ENCODE measurements around the gene PLET1.

The PLET1 gene

GRCh38 chr11:112235750-112236390 lies 24.8 kb downstream of the PLET1 start:
- FAIRE-seq (peak; percentile 67), DNase-seq (ENCODE audit: insufficient read length) (no peak)

GRCh38 chr11:112231952-112232351 lies 28.7 kb downstream of the PLET1 start:
- no peak for TF ChIP-seq TAF1 (IDR thresholded peaks at IDR 0.05; ENCODE audit: borderline replicate concordance, low read depth, low read length)
- TF ChIP-seq POLR2A (IDR thresholded peaks at IDR 0.05; ENCODE audit: low read depth, low read length), result no peak
- no peak for TF ChIP-seq POLR2AphosphoS5 (IDR thresholded peaks at IDR 0.05; ENCODE audit: low read depth, low read length)
- FAIRE-seq (no peak), DNase-seq (ENCODE audit: insufficient read length) (no peak)

More at GRCh38 chr11:112235750-112236390, 24.8 kb downstream of the PLET1 start:
- TF ChIP-seq POLR2AphosphoS5 (IDR thresholded peaks at IDR 0.05; ENCODE audit: low read depth, low read length) (no peak), POLR2A (IDR thresholded peaks at IDR 0.05; ENCODE audit: low read depth, low read length) (no peak), TAF1 (IDR thresholded peaks at IDR 0.05; ENCODE audit: borderline replicate concordance, low read depth, low read length) (no peak)

GRCh38 chr11:112229746-112230433 lies 30.8 kb downstream of the PLET1 start:
- no peak for DNase-seq (ENCODE audit: insufficient read length)
- no peak for FAIRE-seq
- TF ChIP-seq TAF1 (IDR thresholded peaks at IDR 0.05; ENCODE audit: borderline replicate concordance, low read depth, low read length) (no peak), POLR2A (IDR thresholded peaks at IDR 0.05; ENCODE audit: low read depth, low read length) (no peak), POLR2AphosphoS5 (IDR thresholded peaks at IDR 0.05; ENCODE audit: low read depth, low read length) (no peak)

GRCh38 chr11:112229159-112229558 lies 31.5 kb downstream of the PLET1 start:
- DNase-seq (ENCODE audit: insufficient read length) (no peak), FAIRE-seq (no peak)
- TF ChIP-seq POLR2A (IDR thresholded peaks at IDR 0.05; ENCODE audit: low read depth, low read length) (no peak), TAF1 (IDR thresholded peaks at IDR 0.05; ENCODE audit: borderline replicate concordance, low read depth, low read length) (no peak), POLR2AphosphoS5 (IDR thresholded peaks at IDR 0.05; ENCODE audit: low read depth, low read length) (no peak)

GRCh38 chr11:112228706-112229105 lies 32.0 kb downstream of the PLET1 start:
- no peak for TF ChIP-seq POLR2AphosphoS5 (IDR thresholded peaks at IDR 0.05; ENCODE audit: low read depth, low read length)
- TF ChIP-seq POLR2A (IDR thresholded peaks at IDR 0.05; ENCODE audit: low read depth, low read length), result no peak
- no peak for TF ChIP-seq TAF1 (IDR thresholded peaks at IDR 0.05; ENCODE audit: borderline replicate concordance, low read depth, low read length)
- DNase-seq (ENCODE audit: insufficient read length) (no peak), FAIRE-seq (no peak)

- TF ChIP-seq POLR2A (IDR thresholded peaks at IDR 0.05; ENCODE audit: low read depth, low read length) (no peak), TAF1 (IDR thresholded peaks at IDR 0.05; ENCODE audit: borderline replicate concordance, low read depth, low read length) (no peak), POLR2AphosphoS5 (IDR thresholded peaks at IDR 0.05; ENCODE audit: low read depth, low read length) (no peak)
- FAIRE-seq, result no peak
- no peak for DNase-seq (ENCODE audit: insufficient read length)
These were observed 33.2 kb downstream of the PLET1 start for GRCh38 chr11:112227471-112227870.

GRCh38 chr11:112226831-112227401 lies 33.7 kb downstream of the PLET1 start:
- DNase-seq (ENCODE audit: insufficient read length) (no peak), FAIRE-seq (peak; percentile 88)
- no peak for TF ChIP-seq TAF1 (IDR thresholded peaks at IDR 0.05; ENCODE audit: borderline replicate concordance, low read depth, low read length)
- TF ChIP-seq POLR2AphosphoS5 (IDR thresholded peaks at IDR 0.05; ENCODE audit: low read depth, low read length), result no peak
- TF ChIP-seq POLR2A (IDR thresholded peaks at IDR 0.05; ENCODE audit: low read depth, low read length), result no peak

- TF ChIP-seq POLR2A (IDR thresholded peaks at IDR 0.05; ENCODE audit: low read depth, low read length), result peak; percentile 92
- peak; percentile 93 for TF ChIP-seq POLR2AphosphoS5 (IDR thresholded peaks at IDR 0.05; ENCODE audit: low read depth, low read length)
- peak; percentile 57; the same call in 1 of the 2 replicates for TF ChIP-seq TAF1 (IDR thresholded peaks at IDR 0.05; ENCODE audit: borderline replicate concordance, low read depth, low read length)
- DNase-seq (ENCODE audit: insufficient read length), result peak; percentile 90
- peak; percentile 98 for FAIRE-seq
These were observed 34.4 kb downstream of the PLET1 start, which contains the start of gene PTS for GRCh38 chr11:112226062-112226830. PTS (plus strand) TSS chr11:112226428; CDS start chr11:112226444, 16 bp downstream.

GRCh38 chr11:112225753-112226061 lies 35.0 kb downstream of the PLET1 start:
- FAIRE-seq, result no peak
- TF ChIP-seq POLR2A (IDR thresholded peaks at IDR 0.05; ENCODE audit: low read depth, low read length) (no peak), TAF1 (IDR thresholded peaks at IDR 0.05; ENCODE audit: borderline replicate concordance, low read depth, low read length) (no peak), POLR2AphosphoS5 (IDR thresholded peaks at IDR 0.05; ENCODE audit: low read depth, low read length) (no peak)

GRCh38 chr11:112223754-112224532 lies 36.7 kb downstream of the PLET1 start:
- DNase-seq (ENCODE audit: insufficient read length) (no peak), FAIRE-seq (no peak)
- TF ChIP-seq POLR2AphosphoS5 (IDR thresholded peaks at IDR 0.05; ENCODE audit: low read depth, low read length), result no peak
- TF ChIP-seq TAF1 (IDR thresholded peaks at IDR 0.05; ENCODE audit: borderline replicate concordance, low read depth, low read length), result no peak
- no peak for TF ChIP-seq POLR2A (IDR thresholded peaks at IDR 0.05; ENCODE audit: low read depth, low read length)

More at GRCh38 chr11:112225753-112226061, 35.0 kb downstream of the PLET1 start:
- no peak for DNase-seq (ENCODE audit: insufficient read length)

Measured in GM12892 (cell line).